NCI-H2081 (cell line): Measurements from ENCODE around the gene GALNT2.

Experiments used
- DNase-seq, 2 experiments: peaks; one replicate each; lab custom pipeline; 2025; lab: John Stamatoyannopoulos, UW

GALNT2 gene

GRCh38 chr1:230319014-230319747 is 252.1 kb downstream of the GALNT2 start:
- no peak for DNase-seq

- no peak for DNase-seq
These were observed 253.8 kb downstream of the GALNT2 start for GRCh38 chr1:230320804-230321203.

- DNase-seq, result no peak
These were observed 254.3 kb downstream of the GALNT2 start for GRCh38 chr1:230321341-230321740.

GRCh38 chr1:230321741-230322420 is 254.8 kb downstream of the GALNT2 start:
- DNase-seq, result no peak

- DNase-seq, result no peak
These were observed 255.4 kb downstream of the GALNT2 start for GRCh38 chr1:230322421-230322756.

- DNase-seq, result no peak
These were observed 256.0 kb downstream of the GALNT2 start for GRCh38 chr1:230322967-230323547.

GRCh38 chr1:230323686-230324085 is 256.6 kb downstream of the GALNT2 start:
- DNase-seq, result no peak

- DNase-seq, result no peak
These were observed 260.2 kb downstream of the GALNT2 start for GRCh38 chr1:230326971-230327891.

GRCh38 chr1:230327892-230328284 is 260.9 kb downstream of the GALNT2 start:
- no peak for DNase-seq

GRCh38 chr1:230328342-230329015 is 261.4 kb downstream of the GALNT2 start:
- DNase-seq, result no peak

- no peak for DNase-seq
These were observed 263.1 kb downstream of the GALNT2 start for GRCh38 chr1:230330157-230330556.
